Brain microvascular endothelial cell (primary cell): ENCODE results near the gene MAN1A2.

Experiments used
- DNase-seq: peaks from one replicate; pipeline ENCODE4 v3.0.0-alpha.2; 2020
- H3K27ac ChIP-seq: fragments of 250-450 bp; sonication (Bioruptor Pico); 2 replicates; pipeline ENCODE4 v1.5.1; 2020; ENCODE audit warnings: mild to moderate bottlenecking, moderate library complexity
- H3K27me3 ChIP-seq: fragments of 250-450 bp; sonication (Bioruptor Pico); replicated peaks from 2 replicates; pipeline ENCODE4 v1.5.1; 2020; ENCODE audit warnings: mild to moderate bottlenecking
- H3K36me3 ChIP-seq: fragments of 250-450 bp; sonication (Bioruptor Pico); replicated peaks from 2 replicates; pipeline ENCODE4 v1.5.1; 2020; ENCODE audit warnings: mild to moderate bottlenecking
- H3K4me3 ChIP-seq: 2 replicates; pipeline ENCODE4 v1.5.1; 2011; ENCODE audit warnings: low read depth, mild to moderate bottlenecking, control low read depth, low read length, moderate library complexity
- CTCF ChIP-seq: IDR thresholded peaks from 2 replicates; pipeline ENCODE4 v1.5.1; 2011; ENCODE audit warnings: low read depth, mild to moderate bottlenecking, moderate library complexity, low read length, control low read depth, inconsistent platforms; ENCODE audit errors: missing control alignments
- in situ Hi-C: cut with HindIII; loops from 2 replicates; pipeline ENCODE4 v1.10.0; 2017; ENCODE audit warnings: low sequenced_read_pairs, low pct_ligation_motif_present

MAN1A2 gene

GRCh38 chr1:117572546-117572945 lies 205.3 kb downstream of the MAN1A2 start:
- H3K4me3 ChIP-seq, result no peak overlapping the region
- in situ Hi-C loops, result no loop called here
- no peaks in the 10 kb centered on the region for H3K36me3 ChIP-seq
- no peak overlapping the region for H3K27ac ChIP-seq
- DNase-seq, result no peak
- no peak for TF ChIP-seq CTCF
- H3K27me3 ChIP-seq, result no peaks in the 10 kb centered on the region

- Histone ChIP-seq H3K4me3 (no peak overlapping the region), H3K27ac (no peak overlapping the region), H3K27me3 (no peaks in the 10 kb centered on the region), H3K36me3 (no peaks in the 10 kb centered on the region)
- TF ChIP-seq CTCF, result no peak
- in situ Hi-C loops, result no loop called here
- DNase-seq, result peak; percentile 38
Measured at GRCh38 chr1:117573386-117574023, 206.3 kb downstream of the MAN1A2 start.

GRCh38 chr1:117574161-117574835 lies 207.0 kb downstream of the MAN1A2 start:
- H3K27me3 ChIP-seq, result no peaks in the 10 kb centered on the region
- H3K27ac ChIP-seq, result no peak overlapping the region
- H3K36me3 ChIP-seq, result no peaks in the 10 kb centered on the region
- DNase-seq, result no peak
- H3K4me3 ChIP-seq, result no peak overlapping the region
- in situ Hi-C loops, result no loop called here
- TF ChIP-seq CTCF, result no peak

- no peak for TF ChIP-seq CTCF
- Histone ChIP-seq H3K27ac (no peak overlapping the region), H3K36me3 (no peaks in the 10 kb centered on the region), H3K4me3 (no peak overlapping the region), H3K27me3 (no peaks in the 10 kb centered on the region)
- no peak for DNase-seq
- in situ Hi-C loops, result no loop called here
Measured at GRCh38 chr1:117575586-117576225, 208.5 kb downstream of the MAN1A2 start.

GRCh38 chr1:117576236-117576635 lies 209.0 kb downstream of the MAN1A2 start:
- no peaks in the 10 kb centered on the region for H3K27me3 ChIP-seq
- no peak for DNase-seq
- in situ Hi-C loops, result no loop called here

More at GRCh38 chr1:117576236-117576635, 209.0 kb downstream of the MAN1A2 start:
- no peak for TF ChIP-seq CTCF
- Histone ChIP-seq H3K27ac (no peak overlapping the region), H3K4me3 (no peak overlapping the region), H3K36me3 (no peaks in the 10 kb centered on the region)
